NCI-H82 treated with DMSO at 0.1 percent for 48 hours (cell line): ENCODE measurements around the gene ST3GAL6.
A peak's percentile ranks its signal among the peaks of the same experiment; 100 is the strongest.

Experiments used
- DNase-seq: peaks from one replicate; lab custom pipeline; 2025; ENCODE audit not compliant: unreplicated experiment; lab: John Stamatoyannopoulos, UW

The ST3GAL6 gene, protein sequence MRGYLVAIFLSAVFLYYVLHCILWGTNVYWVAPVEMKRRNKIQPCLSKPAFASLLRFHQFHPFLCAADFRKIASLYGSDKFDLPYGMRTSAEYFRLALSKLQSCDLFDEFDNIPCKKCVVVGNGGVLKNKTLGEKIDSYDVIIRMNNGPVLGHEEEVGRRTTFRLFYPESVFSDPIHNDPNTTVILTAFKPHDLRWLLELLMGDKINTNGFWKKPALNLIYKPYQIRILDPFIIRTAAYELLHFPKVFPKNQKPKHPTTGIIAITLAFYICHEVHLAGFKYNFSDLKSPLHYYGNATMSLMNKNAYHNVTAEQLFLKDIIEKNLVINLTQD

DNA sequence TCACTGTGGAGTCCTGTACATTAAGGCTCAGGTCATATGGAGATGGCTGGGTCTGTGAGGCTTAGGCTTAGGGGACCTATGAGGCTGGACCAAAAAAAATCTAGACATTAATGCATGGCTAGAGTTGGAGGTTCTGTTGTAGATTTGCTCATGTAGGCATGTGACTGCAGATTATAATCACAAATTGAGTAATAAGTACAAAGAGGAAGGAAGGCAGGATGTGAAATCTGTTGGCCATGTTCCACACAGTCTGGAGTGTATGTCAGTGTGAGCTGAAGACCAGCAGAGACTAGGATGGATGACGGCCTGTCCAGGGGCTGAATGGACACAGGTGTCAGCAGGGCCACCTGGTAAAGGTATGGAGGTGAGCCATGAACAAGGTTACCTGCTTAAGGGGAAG, at the start of gene ST3GAL6:
ST3GAL6 (plus strand) TSS at position 265 of the 400 bp plus-strand sequence. CDS start 5,101 bp downstream, outside the sequence.
- no peak for DNase-seq

DNA sequence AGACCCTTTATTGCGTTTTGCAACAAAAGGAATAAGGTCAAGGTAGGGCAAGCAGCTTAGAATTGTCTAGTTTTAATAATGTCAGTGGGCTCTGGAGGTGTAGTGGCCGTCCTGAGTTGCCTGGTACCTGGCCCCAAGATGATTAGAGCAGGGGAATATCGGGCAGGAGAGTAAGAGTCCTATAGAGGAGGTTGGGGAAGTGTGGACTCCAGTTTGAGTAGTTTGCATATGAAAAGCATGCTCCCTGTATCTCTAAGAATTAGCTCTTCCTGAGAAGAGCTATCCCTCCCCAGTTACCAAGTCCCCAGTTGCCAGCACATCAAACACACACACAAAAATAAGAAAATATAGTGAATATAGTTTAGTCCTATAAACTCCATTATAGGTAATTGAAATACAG, 49.2 kb upstream of the ST3GAL6 start:
- no peak for DNase-seq

DNA sequence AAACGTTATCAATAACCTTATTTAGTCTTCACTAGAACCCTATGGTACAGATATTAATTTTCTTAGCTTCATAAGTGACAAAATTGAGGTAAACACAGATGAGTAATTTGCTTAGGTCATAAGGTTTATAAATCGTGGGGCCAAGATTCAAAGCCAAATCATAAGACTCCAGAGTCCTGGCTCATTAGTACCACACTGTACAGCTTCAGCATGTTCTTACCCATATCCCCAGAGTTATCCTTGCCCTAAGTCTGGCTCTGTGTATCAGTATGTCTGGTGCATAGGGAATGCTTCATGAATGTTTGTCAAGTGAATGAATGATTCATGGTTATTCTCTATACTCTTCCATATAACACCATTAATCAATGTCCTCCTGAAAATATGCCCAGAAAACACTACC, 45.6 kb upstream of the ST3GAL6 start:
- DNase-seq: no peak

DNA sequence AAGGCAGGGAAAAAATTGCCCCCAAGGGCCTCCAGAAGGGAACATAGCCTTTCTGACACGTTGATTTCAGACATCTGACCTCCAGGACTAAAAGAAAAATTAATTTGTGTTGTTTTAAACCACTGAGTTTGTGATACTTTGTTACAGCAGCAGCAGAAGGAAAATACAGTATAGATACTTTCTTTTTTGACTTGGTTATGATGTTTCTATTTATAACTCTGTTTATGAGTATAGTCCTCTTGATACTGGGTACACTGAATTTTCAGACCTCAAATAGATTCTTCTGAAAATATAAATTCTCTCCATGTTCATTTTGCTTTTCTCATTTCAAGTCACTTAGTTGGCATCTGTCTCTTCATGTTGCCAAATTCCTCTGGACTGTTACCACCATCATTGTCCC, 44.4 kb upstream of the ST3GAL6 start:
- DNase-seq: no peak

DNA sequence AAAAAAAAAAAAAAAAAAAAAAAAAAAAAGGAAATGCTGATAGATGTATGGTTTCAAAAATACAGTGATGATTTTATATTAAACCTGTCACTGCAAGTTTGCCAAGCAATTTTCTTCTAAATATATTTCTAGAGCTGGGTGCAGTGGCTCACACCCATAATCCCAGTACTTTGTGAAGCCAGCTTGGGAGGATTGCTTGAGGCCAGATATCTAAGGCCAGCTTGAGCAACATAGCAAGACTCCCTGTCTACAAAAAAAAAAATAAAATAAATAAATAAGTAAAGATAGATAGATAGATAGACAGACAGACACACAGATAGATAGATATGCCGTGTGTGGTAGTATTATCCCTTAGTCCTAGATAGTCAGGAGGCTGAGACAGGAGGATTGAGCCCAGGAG, 41.4 kb upstream of the ST3GAL6 start:
- no peak for DNase-seq

DNA sequence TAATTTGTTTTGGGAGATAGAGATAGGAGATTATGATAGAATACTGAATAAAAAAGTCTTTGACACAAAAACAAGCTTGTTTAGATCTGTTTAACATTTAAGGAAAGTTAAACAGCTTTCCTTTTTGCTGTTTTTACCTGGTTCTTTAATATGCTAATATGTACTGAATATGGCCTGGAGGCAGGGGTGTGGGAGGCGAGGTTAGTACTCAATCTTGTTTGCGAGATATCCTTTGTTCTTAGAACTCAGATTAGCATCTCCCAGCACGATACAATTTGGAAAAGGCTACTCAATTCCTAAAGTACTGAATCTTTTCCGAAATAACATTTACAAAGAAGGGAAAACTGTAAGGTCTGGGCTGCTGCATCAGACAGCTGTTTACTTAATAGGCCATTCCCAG, 40.8 kb upstream of the ST3GAL6 start:
- DNase-seq: no peak

DNA sequence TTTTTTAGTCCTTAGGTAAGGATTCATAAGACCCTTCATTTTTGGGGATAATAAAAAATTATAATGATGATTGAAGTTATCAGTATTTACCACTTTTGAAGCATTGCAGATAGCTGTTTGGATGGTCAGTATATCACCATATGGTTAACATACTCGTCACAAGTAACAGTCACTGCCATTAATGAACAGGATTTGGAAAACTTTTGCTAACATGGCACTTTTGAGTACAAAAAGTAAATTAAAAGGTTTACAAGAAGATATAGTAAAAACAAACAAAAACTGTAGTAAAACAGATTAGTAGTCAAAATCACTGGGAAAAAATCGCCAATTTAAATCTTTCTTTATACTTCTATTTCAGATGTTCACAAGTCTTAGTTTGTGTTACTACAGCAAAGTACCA, 37.8 kb upstream of the ST3GAL6 start:
- DNase-seq: no peak

DNA sequence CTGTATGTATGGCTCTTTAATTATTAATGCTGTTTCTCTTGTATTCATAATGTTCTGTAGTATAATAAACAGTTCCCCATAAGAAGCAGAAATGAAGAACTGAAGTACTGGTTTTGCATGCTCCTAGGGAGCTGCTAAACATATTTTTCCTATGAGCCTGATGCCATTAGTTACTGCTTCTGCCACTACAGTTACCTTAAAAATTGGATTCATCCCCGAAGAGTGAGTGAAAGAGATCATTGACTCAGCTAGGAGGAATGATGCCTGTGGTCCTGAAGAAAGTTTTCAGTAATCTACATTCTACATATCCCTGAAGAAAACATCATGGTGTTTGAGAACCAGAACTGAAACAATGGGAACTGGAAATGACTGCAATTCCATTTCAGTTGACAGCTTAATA, 37.1 kb upstream of the ST3GAL6 start:
- no peak for DNase-seq

DNA sequence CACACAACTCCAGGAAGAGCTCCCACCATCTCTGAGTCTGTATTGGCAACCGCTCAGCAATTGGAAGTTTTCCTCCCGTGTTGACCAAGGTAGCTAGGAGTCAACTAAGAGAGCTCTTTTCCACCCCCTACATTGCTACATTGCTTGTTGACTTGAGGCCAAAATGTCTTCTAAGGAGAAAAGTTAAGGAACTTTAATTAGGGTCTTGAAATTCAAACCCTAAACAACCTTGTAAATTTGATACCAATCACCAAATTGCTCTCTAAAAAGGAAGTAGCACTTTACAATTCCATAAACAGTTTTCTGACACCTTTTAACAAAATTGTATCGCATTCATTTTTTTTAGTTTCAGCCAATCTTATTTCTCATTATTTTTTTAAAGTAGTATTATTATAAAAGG, 35.5 kb upstream of the ST3GAL6 start:
- no peak for DNase-seq

DNA sequence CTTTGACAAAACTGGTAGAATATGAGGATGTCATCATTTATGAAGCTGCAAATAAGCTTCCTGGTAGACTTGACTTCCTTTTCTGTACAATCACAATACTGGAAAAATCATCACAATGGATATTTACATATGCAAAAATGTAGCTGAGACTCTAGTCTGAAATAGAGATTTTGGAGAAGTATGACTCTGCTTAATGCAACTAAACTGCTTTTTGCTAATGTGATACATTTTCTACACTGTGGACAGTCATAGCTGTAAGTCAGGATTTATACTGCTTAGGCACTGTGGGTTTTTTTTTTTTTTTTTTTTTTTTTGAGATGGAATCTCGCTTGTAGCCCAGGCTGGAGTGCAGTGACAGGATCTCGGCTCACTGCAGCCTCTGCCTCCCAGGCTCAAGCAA, 34.5 kb upstream of the ST3GAL6 start:
- no peak for DNase-seq

DNA sequence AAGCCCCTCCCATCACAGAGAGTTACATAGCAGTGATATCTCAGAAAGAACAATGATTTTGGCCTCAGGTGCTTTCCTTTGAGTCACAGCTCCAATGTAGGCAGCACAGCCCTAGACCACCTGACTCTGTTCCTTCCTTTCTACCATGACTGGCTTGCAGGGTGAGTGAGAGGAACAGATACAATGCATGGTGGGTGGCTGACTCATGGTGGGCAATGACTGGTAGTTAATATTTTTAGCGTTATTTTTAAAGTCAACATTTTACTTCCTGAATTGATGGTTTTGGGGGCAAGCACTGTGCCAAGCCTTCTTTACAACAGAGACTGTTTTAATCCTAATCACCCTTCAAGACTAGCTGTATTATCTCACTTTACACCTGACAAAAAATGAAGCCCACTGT, 32.8 kb upstream of the ST3GAL6 start:
- DNase-seq: no peak

DNA sequence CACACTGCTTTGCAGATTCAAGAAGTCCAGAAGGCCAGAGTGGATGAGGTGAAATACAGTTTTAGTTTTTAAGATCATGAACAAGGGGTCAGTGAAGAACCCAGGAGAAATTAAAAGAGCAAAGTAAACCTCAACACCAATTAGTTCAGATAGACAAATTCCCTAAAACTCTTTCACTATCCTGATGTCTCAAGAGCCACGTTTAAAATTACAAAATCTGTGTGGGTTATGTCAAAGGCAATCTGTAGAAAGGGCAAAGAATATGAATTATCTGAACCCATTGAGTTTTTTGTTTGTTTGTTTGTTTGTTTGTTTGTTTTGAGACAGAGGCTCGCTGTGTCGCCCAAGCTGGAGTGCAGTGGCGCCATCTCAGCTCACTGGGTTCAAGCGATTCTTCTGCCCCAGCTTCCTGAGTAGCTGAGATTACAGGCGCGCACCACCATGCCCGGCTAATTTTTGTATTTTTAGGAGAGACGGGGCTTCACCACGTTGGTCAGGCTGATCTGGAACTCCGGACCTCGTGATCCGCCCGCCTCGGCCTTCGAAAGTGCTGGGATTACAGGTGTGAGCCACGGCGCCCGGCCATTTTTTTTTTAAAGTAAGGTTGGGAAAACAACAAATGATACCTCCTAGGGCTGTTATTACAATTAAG, 32.1 kb upstream of the ST3GAL6 start:
- no peak for DNase-seq

DNA sequence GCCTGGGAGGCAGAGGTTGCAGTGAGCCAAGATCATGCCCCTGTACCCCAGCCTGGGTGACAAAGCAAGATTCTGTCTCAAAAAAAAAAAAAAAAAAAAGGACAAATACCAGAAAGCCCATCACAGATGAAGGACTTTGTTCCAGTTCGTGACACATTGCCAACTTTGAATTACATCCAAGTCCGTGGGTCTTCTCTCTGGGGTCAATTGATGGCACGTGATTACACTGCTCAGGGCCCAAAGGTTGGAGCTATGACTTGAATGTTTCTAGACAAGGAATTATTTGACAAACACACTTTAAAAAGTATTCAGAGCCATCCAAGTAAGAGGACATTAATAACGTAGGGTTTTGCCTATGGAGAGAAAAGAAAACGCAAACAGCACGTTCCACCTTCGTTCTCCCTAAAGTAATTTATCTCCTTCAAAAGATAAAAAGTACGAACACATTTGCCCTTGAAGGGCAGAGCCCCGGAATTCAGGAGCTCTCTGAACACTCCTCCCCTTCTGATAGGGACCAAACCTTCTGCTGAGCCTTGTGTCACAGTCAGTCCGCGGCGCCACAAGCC, 31.3 kb upstream of the ST3GAL6 start:
- DNase-seq: no peak

DNA sequence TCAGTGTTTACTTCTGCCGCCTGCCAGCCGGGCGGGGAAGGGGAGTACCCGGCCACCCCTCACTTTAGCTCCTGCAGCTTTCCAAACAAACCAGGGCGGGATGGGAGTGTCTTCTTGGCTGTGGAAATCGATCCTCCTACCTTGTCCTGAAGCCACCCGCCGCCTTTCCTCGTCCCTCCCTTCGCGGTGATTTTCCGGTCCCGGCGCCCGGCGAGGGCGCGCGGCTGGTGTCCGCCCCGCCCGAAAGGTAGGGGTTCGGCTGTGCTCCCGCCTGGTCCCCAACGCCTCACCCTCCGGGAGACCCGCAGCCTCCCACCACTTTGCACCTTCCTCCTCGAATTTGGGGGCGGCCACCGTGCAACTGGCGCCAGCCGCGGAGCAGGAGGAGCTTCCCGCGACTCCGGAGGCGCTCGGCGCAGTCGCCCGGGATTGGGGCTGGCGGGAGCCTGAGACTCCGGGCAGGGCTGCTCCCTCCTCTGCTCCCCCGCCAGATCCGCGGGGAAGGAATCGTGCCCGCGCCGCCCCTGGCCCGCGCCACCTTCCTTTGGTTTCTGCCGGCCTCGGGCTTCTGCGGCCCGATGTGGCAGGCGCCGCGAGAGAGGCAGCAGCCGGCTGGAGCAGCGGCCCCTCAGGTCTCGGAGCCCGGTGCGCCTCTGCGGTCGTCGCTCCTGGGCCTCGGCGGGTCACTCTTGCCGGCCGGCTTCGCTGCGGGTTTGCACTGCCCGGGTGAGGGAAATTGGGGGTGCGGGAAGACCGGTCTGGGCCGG, 30.7 kb upstream of the ST3GAL6 start:
- DNase-seq: peak; percentile 17

DNA sequence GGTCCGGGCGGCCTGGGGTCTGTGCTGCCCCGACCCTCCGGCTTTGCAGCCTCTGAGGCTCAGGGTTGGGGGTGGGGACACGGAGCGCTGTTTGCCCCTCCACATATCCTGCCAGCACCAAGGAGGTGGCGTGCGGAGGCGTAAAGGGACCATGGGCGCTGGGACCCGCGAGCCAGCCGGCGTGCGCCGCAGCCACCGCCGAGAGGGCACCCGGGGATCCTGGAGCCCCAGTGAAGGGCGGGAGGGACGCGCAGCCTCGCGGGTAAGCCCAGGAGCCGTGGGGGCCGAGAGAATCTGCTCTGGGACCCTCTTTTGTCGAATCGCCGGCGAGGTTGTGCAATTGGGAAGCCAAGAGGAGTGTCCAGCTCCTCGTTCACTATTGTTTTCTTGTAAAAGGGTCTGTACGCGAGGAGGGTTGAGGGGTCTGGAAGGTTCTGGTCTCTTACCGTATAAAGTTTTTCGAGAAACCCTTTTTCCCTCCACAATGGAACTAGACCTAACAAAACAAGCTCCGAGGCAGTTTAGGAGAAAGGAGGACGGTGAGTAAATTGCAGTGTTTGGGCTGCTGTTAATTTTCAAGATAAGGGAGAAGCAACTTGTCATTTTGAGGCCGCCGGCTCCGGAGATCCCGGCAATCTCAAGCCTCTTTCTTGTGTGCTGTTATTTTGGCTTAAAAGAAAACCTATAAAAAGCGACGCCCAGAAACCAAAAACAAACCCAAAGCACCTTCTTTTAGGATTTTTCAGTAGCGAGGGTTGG, 29.9 kb upstream of the ST3GAL6 start:
- no peak for DNase-seq

DNA sequence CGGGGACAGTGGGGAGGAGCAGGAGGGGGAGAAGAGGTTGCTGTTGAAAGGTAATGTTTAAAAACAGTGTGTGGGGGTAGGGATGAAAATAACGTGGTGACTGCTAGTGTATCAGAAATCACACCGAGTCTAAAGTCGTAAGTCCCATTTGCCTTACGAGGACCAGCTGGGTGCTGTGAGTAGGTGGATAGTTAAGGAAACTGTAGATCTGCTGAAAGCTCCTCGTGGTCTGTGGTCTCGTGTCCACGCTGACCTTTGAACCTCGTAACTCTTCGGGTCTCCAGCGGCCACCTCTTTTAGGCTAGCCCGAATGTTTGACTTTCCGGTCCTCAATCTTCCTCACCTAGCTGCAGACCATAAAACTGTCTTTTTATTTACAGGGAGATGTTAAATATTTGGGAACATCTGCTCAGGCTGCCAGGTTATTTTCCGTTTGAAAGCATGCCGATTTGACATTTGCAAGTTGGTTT, 29.3 kb upstream of the ST3GAL6 start:
- no peak for DNase-seq

DNA sequence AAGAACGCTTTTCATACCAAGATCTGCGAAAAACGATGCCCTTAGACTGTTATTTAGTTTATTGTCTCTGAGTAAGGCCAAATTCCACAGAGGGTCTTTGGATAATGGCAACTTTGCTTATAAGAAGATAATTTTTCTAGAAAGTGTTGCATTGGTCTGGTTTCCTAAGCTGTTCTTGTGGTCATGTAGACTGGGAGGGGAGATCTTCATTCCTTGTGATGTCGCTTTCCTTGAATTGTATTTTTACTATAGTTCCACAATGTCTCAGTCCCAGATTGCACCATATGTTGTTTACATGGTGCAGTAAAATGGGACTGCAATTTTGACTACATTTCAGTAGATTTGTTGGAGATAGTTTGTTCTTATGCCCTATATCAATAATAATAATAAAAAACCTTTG, 28.8 kb upstream of the ST3GAL6 start:
- DNase-seq: no peak

DNA sequence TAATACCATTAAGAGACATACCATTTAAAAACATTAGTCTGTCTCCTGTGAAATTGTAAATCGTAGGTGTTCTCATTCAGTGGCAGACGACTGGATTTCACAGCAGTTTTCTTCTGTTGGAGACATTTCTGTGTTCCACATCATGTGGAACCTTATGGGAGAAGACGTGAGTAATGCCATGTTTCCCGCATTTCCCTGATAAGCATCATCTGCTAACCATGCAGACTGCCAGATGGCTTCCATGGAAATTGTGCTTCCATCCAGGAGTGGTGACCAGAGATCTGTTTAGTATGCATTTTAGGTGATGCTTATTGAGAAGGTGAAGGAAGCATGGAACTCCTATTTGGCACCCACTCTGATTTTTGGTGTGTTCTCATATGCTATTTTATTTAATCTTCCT, 28.4 kb upstream of the ST3GAL6 start:
- DNase-seq: no peak

DNA sequence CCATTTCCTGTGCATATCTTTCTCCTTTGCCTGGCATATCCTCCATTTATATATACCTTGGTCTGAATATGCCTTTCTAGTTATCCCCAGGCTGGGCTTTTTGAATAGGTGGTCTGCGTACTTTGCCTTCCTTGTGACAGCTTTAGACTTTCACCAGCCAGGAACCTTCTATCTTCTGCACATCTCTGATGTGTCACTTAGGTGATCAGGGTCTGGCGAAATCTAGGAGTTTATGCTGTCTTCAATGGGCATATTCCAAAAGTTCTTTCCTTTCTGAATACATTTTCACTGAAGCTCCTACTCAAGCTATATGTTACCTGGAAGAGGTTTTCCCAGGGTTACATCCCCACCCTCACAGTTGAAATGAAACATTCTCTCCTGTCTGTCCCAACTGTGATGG, 27.8 kb upstream of the ST3GAL6 start:
- no peak for DNase-seq

DNA sequence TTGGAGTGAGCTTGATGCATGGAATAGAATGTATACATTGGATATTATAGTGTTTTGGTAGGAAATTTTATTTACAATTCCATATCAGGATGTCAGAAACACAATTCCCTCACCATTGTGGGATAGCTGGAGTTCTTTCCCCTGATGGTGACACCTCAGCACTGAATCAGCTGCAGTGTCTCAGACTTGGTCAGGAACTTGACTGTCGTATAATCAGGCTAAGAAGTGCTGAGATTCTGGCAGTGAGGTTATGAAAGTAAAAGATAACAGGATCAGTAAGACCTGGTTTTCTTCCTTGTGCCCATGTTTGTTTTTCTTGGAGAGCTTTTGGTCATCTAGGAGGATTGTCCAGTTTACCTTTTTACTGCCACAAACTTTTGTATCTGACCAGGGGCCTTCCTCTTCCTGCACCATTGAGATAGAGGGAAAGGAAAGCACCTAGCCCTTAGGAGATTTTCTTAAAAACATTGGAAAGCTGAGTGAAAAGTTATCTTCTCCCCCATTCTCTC, 27.3 kb upstream of the ST3GAL6 start:
- no peak for DNase-seq

DNA sequence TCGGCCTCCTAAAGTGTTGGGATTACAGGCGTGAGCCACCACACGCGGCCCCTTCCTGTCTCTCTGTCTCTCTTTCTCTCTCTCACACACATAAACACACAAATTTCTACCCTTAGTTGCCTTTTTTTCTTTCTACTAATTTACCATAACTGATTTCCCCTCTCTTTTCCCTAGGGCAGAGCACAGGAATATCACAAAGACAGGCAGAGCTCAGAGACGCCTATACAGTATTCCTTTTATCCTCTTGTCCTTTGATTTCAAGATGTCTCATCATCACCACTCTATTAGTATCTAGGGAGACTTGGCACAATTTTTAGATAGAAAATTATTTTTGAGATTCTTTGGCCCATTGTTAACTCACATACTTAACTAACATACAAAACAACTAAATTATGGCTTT, 25.8 kb upstream of the ST3GAL6 start:
- no peak for DNase-seq
